K562 (cell line): ENCODE results near the gene MLX. TPM values are rescaled to one million over a fixed set of nuclear protein-coding genes. Genes with fewer than 3 reads are reported as not detected.

ENCODE experiments used
- BRF1 ChIP-seq: IDR thresholded peaks from 3 replicates; pipeline ENCODE4 v1.6.1; 2011; ENCODE audit warnings: borderline replicate concordance, mild to moderate bottlenecking; ENCODE audit not compliant: insufficient read length; ENCODE audit errors: extremely low read depth
- CTBP1 ChIP-seq: fragments of 450-650 bp; IDR thresholded peaks from 2 replicates; pipeline ENCODE4 v1.6.1; 2016; ENCODE audit warnings: borderline replicate concordance
- CXXC5 ChIP-seq: fragments of 250-450 bp; sonication (Bioruptor Pico); IDR thresholded peaks from 2 replicates; pipeline ENCODE4 v1.8.0; 2022; ENCODE audit warnings: inconsistent platforms, mild to moderate bottlenecking, moderate library complexity
- ETV1 ChIP-seq: fragments of 450-650 bp; conservative IDR thresholded peaks from 2 replicates; pipeline ENCODE4 v1.6.1; 2016; ENCODE audit warnings: missing genetic modification characterization, control low read depth, low read depth, missing compliant biosample characterization
- FOXK2 ChIP-seq, 2 experiments: fragments of 450-650 bp; IDR thresholded peaks in 1 of 2; conservative IDR thresholded peaks in 1 of 2; 2 replicates each; pipeline ENCODE4 v1.6.1; 2016; ENCODE audit warnings: low read depth in 2 of 2, mild to moderate bottlenecking in 1 of 2
- KAT7 ChIP-seq: sonication (generic); formaldehyde crosslinking; IDR thresholded peaks from 2 replicates; pipeline ENCODE4 v1.8.0; 2022; ENCODE audit warnings: missing genetic modification reagents, mild to moderate bottlenecking, borderline replicate concordance
- MAZ ChIP-seq, 2 experiments: fragments of 450-650 bp in 1 of 2; sonication (generic) in 1 of 2; formaldehyde crosslinking; IDR thresholded peaks in 1 of 2; conservative IDR thresholded peaks in 1 of 2; 2 replicates each; pipeline versions ENCODE4 v1.4.0 to v1.5.0; 2020; ENCODE audit warnings: mild to moderate bottlenecking in 1 of 2, missing genetic modification reagents in 1 of 2
- PML ChIP-seq: IDR thresholded peaks from 2 replicates; pipeline ENCODE4 v1.6.1; 2012; ENCODE audit warnings: low read length, inconsistent platforms
- RFX1 ChIP-seq: fragments of 450-650 bp; IDR thresholded peaks from 2 replicates; pipeline ENCODE4 v1.6.1; 2016; ENCODE audit warnings: mild to moderate bottlenecking, moderate library complexity
- RUNX1 ChIP-seq: sonication (generic); IDR thresholded peaks from 2 replicates; pipeline ENCODE4 v1.6.1; 2016; ENCODE audit warnings: antibody characterized with exemption, low read depth
- SPI1 ChIP-seq: IDR thresholded peaks from 2 replicates; pipeline ENCODE4 v1.6.1; 2011; ENCODE audit warnings: low read depth, low read length, control low read depth, borderline replicate concordance
- SRSF7 ChIP-seq: fragments of 200-400 bp; formaldehyde crosslinking; optimal IDR thresholded peaks from 2 replicates; pipeline ENCODE3; 2017; ENCODE audit warnings: mild to moderate bottlenecking, low read depth, low read length
- SUPT5H ChIP-seq: fragments of 450-650 bp; IDR thresholded peaks from 2 replicates; pipeline ENCODE4 v1.6.1; 2016
- TAF7 ChIP-seq: fragments of 450-650 bp; IDR thresholded peaks from 2 replicates; pipeline ENCODE4 v1.6.1; 2016; ENCODE audit warnings: missing genetic modification characterization, missing compliant biosample characterization
- ZNF217 ChIP-seq: sonication (generic); formaldehyde crosslinking; IDR thresholded peaks from 2 replicates; pipeline ENCODE4 v1.8.0; 2022; ENCODE audit warnings: mild to moderate bottlenecking, missing genetic modification reagents
- polyA plus RNA-seq, 8 experiments: library from polyadenylated mRNA; depleted of rRNA in 4 of 8; stranded (reverse) in 5 of 8; unstranded in 3 of 8; fragments of >200 nt; fragmentation: Nextera tagmentation in 2 of 8; fragmentation: Illumina TruSeq in 1 of 8; extraction: Ambion mirVana in 2 of 8; extraction: Trizol in 1 of 8; gene quantifications; 2 replicates each; pipeline versions ENCODE4 v1.2.1 to v1.2.3, GENCODE V29; 2011 to 2014; ENCODE audit warnings: inconsistent platforms in 1 of 8, missing spikeins in 1 of 8
- total RNA-seq, 7 experiments: library from RNA; depleted of rRNA in 6 of 7; stranded (reverse); fragments of >200 nt in 6 of 7; fragmentation: Illumina TruSeq in 2 of 7; extraction: Trizol in 2 of 7; gene quantifications; 2 replicates each; pipeline versions ENCODE4 v1.2.1 to v1.2.3, GENCODE V29; 2011 to 2021; ENCODE audit warnings: low replicate concordance in 1 of 7
- TF ChIP-seq, protein P1 (sequence below), 2 experiments: fragments of 450-650 bp; conservative IDR thresholded peaks; 2 replicates each; pipeline ENCODE4 v1.6.1; 2017; ENCODE audit warnings: mild to moderate bottlenecking in 2 of 2, moderate library complexity in 2 of 2
- TF ChIP-seq, protein P2 (sequence below), 2 experiments: fragments of 450-650 bp; IDR thresholded peaks; 2 replicates each; pipeline ENCODE4 v1.6.1; 2016
- TF ChIP-seq, protein P3 (sequence below): fragments of 250-450 bp; sonication (Bioruptor Pico); IDR thresholded peaks from 2 replicates; pipeline ENCODE4 v1.4.0; 2020; ENCODE audit warnings: borderline replicate concordance
- TF ChIP-seq, protein P4 (sequence below): fragments of 200-400 bp; formaldehyde crosslinking; IDR thresholded peaks from 2 replicates; pipeline ENCODE4 v1.6.1; 2017; ENCODE audit warnings: mild to moderate bottlenecking, low read depth, low read length, moderate library complexity
- TF ChIP-seq, protein P5 (sequence below): sonication (generic); formaldehyde crosslinking; IDR thresholded peaks from 2 replicates; pipeline ENCODE4 v1.8.0; 2022; ENCODE audit warnings: mild to moderate bottlenecking, missing genetic modification reagents

MLX gene
- total and polyA plus RNA-seq, 9 of the 15 experiments (the other 6 are each of a cell fraction or from before 2014, with no cell fraction given), result 42.9 to 100 (median 58.9) TPM

DNA sequence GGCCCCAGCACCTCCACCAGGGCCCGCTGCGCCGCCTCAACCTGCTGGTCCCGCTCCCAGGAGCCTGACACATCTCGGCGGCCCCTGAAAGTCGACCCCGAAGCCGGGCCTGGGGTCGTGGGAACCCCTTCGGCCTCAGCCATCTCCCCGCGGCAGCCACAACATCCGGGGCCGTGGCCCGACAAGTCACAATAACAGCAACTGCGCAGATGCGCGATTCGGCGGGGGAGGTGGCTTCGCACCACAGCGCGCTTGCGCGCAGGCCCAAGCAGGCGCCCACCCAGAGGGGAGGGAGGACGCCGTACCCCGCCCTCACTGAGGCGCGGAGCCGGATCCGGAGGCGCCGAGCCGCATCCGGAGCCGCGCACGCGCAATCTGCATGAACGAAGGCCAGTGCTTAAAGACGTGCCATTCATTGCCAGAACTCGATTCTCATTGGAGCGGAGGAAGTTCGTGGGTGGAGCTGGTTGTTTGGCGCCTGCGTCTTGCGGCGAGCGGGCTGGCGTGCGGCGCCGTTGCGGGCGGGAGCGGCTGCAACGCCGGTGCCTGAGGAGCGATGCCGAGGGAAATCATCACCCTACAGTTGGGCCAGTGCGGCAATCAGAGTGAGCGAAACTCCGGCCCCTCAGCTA lies 42.4 kb downstream of the MLX start, which contains the start of the genes RETREG3 and TUBG1 (continued):
- TF ChIP-seq, protein P1, sequence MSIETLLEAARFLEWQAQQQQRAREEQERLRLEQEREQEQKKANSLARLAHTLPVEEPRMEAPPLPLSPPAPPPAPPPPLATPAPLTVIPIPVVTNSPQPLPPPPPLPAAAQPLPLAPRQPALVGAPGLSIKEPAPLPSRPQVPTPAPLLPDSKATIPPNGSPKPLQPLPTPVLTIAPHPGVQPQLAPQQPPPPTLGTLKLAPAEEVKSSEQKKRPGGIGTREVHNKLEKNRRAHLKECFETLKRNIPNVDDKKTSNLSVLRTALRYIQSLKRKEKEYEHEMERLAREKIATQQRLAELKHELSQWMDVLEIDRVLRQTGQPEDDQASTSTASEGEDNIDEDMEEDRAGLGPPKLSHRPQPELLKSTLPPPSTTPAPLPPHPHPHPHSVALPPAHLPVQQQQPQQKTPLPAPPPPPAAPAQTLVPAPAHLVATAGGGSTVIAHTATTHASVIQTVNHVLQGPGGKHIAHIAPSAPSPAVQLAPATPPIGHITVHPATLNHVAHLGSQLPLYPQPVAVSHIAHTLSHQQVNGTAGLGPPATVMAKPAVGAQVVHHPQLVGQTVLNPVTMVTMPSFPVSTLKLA (conservative IDR thresholded peaks at IDR 0.05), result peak; percentile 57 to 67; a peak in 3 of 4 replicates
- no peak for TF ChIP-seq RUNX1
- TF ChIP-seq, protein P2, sequence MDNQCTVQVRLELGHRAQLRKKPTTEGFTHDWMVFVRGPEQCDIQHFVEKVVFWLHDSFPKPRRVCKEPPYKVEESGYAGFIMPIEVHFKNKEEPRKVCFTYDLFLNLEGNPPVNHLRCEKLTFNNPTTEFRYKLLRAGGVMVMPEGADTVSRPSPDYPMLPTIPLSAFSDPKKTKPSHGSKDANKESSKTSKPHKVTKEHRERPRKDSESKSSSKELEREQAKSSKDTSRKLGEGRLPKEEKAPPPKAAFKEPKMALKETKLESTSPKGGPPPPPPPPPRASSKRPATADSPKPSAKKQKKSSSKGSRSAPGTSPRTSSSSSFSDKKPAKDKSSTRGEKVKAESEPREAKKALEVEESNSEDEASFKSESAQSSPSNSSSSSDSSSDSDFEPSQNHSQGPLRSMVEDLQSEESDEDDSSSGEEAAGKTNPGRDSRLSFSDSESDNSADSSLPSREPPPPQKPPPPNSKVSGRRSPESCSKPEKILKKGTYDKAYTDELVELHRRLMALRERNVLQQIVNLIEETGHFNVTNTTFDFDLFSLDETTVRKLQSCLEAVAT (IDR thresholded peaks at IDR 0.05), result 0 out of 4 replicates have a peak, but pooled peaks of 1 of the 2 experiments have one; percentile 1
- peak; percentile 71 for TF ChIP-seq TAF7 (tag)
- TF ChIP-seq ZNF217 (CRISPR knock-in tag), result no peak
- peak in 1 of 2 experiments; percentile 60; a peak in 2 of 4 replicates for TF ChIP-seq FOXK2 (conservative IDR thresholded peaks at IDR 0.05 in 1 of 2, IDR thresholded peaks at IDR 0.05 in 1 of 2; ENCODE audit: low read depth in 2 of 2)
- TF ChIP-seq SRSF7, result no peak
- TF ChIP-seq, protein P3, sequence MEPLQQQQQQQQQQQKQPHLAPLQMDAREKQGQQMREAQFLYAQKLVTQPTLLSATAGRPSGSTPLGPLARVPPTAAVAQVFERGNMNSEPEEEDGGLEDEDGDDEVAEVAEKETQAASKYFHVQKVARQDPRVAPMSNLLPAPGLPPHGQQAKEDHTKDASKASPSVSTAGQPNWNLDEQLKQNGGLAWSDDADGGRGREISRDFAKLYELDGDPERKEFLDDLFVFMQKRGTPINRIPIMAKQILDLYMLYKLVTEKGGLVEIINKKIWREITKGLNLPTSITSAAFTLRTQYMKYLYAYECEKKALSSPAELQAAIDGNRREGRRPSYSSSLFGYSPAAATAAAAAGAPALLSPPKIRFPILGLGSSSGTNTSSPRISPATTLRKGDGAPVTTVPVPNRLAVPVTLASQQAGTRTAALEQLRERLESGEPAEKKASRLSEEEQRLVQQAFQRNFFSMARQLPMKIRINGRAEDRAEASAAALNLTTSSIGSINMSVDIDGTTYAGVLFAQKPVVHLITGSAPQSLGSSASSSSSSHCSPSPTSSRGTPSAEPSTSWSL (CRISPR knock-in tag), result peak; percentile 31; the same call in 1 of the 2 replicates
- TF ChIP-seq ETV1 (tag), result peak; percentile 50; the same call in 1 of the 2 replicates
- no peak for TF ChIP-seq BRF1
- peak; percentile 91 for TF ChIP-seq SUPT5H
- peak; percentile 53; the same call in 1 of the 2 replicates for TF ChIP-seq PML
- TF ChIP-seq SPI1, result peak; percentile 38; the same call in 1 of the 2 replicates
- TF ChIP-seq, protein P4, sequence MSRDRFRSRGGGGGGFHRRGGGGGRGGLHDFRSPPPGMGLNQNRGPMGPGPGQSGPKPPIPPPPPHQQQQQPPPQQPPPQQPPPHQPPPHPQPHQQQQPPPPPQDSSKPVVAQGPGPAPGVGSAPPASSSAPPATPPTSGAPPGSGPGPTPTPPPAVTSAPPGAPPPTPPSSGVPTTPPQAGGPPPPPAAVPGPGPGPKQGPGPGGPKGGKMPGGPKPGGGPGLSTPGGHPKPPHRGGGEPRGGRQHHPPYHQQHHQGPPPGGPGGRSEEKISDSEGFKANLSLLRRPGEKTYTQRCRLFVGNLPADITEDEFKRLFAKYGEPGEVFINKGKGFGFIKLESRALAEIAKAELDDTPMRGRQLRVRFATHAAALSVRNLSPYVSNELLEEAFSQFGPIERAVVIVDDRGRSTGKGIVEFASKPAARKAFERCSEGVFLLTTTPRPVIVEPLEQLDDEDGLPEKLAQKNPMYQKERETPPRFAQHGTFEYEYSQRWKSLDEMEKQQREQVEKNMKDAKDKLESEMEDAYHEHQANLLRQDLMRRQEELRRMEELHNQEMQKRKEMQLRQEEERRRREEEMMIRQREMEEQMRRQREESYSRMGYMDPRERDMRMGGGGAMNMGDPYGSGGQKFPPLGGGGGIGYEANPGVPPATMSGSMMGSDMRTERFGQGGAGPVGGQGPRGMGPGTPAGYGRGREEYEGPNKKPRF, result no peak
- TF ChIP-seq CTBP1, result peak; percentile 69
- TF ChIP-seq CXXC5 (CRISPR knock-in tag), result peak; percentile 86
- TF ChIP-seq RFX1, result no peak
- TF ChIP-seq, protein P5, sequence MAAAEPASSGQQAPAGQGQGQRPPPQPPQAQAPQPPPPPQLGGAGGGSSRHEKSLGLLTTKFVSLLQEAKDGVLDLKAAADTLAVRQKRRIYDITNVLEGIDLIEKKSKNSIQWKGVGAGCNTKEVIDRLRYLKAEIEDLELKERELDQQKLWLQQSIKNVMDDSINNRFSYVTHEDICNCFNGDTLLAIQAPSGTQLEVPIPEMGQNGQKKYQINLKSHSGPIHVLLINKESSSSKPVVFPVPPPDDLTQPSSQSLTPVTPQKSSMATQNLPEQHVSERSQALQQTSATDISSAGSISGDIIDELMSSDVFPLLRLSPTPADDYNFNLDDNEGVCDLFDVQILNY (CRISPR knock-in tag), result 0 out of 2 replicates have a peak, but pooled peaks have one; percentile 31
- peak; percentile 83 to 98 for TF ChIP-seq MAZ (CRISPR knock-in tag; conservative IDR thresholded peaks at IDR 0.05 in 1 of 2, IDR thresholded peaks at IDR 0.05 in 1 of 2)
- TF ChIP-seq KAT7 (CRISPR knock-in tag), result peak; percentile 79; the same call in 1 of the 2 replicates
